T-helper 22 cell (primary cell): ENCODE measurements around the gene MRFAP1L1.
"Not testable (repeated sequence)": the region's sequence is repeated elsewhere in the genome, so short reads cannot be mapped to it uniquely, and the experiment has no call there.

Experiments
- DNase-seq: peaks from one replicate; pipeline ENCODE4 v3.0.0-alpha.2; 2020; ENCODE audit warnings: low read depth

The MRFAP1L1 gene

GRCh38 chr4:6734165-6734786, 24.6 kb upstream of the MRFAP1L1 start:
- no peak for DNase-seq

GRCh38 chr4:6733358-6734164, 23.9 kb upstream of the MRFAP1L1 start:
- no peak for DNase-seq

GRCh38 chr4:6732441-6733357, 23.0 kb upstream of the MRFAP1L1 start:
- DNase-seq = no peak

- no peak for DNase-seq
Measured at GRCh38 chr4:6731780-6732179, 22.1 kb upstream of the MRFAP1L1 start.

GRCh38 chr4:6731318-6731675, 21.6 kb upstream of the MRFAP1L1 start:
- no peak for DNase-seq

GRCh38 chr4:6730603-6731317, 21.1 kb upstream of the MRFAP1L1 start:
- no peak for DNase-seq

GRCh38 chr4:6728320-6729029, 18.8 kb upstream of the MRFAP1L1 start:
- no peak for DNase-seq

- DNase-seq = no peak
Measured at GRCh38 chr4:6727943-6728250, 18.2 kb upstream of the MRFAP1L1 start.

GRCh38 chr4:6727081-6727942, 17.6 kb upstream of the MRFAP1L1 start:
- DNase-seq = no peak

GRCh38 chr4:6725427-6725961, 15.8 kb upstream of the MRFAP1L1 start:
- not testable (repeated sequence) for DNase-seq

GRCh38 chr4:6724421-6725111, 14.9 kb upstream of the MRFAP1L1 start:
- no peak for DNase-seq

- no peak for DNase-seq
Measured at GRCh38 chr4:6723851-6724250, 14.2 kb upstream of the MRFAP1L1 start.

GRCh38 chr4:6722891-6723290, 13.2 kb upstream of the MRFAP1L1 start:
- DNase-seq = no peak

GRCh38 chr4:6721121-6721520, 11.5 kb upstream of the MRFAP1L1 start:
- DNase-seq = no peak

- DNase-seq = peak; percentile 53
Measured at GRCh38 chr4:6720202-6720699, 10.6 kb upstream of the MRFAP1L1 start.

GRCh38 chr4:6719611-6720179, 10.0 kb upstream of the MRFAP1L1 start:
- no peak for DNase-seq

GRCh38 chr4:6718932-6719610, 9.4 kb upstream of the MRFAP1L1 start:
- no peak for DNase-seq

GRCh38 chr4:6716958-6717655, 7.4 kb upstream of the MRFAP1L1 start:
- no peak for DNase-seq
